ENCODE data around the gene RIPOR3. TPM values are rescaled to one million over a fixed set of nuclear protein-coding genes. Genes with fewer than 3 reads are reported as not detected.

The RIPOR3 gene
- polyA plus RNA-seq, 1 of the 3 experiments (the other 2 are of a cell fraction) = 1.2 TPM

GRCh38 chr20:50561379-50562078 lies 129.8 kb downstream of the RIPOR3 start:
- Histone ChIP-seq H3K9me3 (no peaks in the 10 kb centered on the region), H3K79me2 (ENCODE audit: insufficient read depth) (peaks cover 65% of the 10 kb centered on the region), H3K4me2 (peak overlapping the region; percentile 69), H3F3A (replicated peaks; ENCODE audit: insufficient read depth) (peaks cover 24% of the 10 kb centered on the region), H3K4me1 (ENCODE audit: control insufficient read depth in 1 of 2, insufficient read depth in 2 of 2, low read depth in 1 of 2, low read length in 1 of 2) (peaks cover 23 to 29% of the 10 kb centered on the region in 2 experiments; a peak in 3 of 4 replicates), H2AFZ (ENCODE audit: low read depth) (no peak overlapping the region), H3K9me2 (no peaks in the 10 kb centered on the region), H4K20me1 (ENCODE audit: insufficient read depth) (no peaks in the 10 kb centered on the region), H3K27ac (ENCODE audit: low read depth in 2 of 2, low read length in 1 of 2) (peak overlapping the region; percentile 62 to 95), H3K4me3 (ENCODE audit: low read depth in 2 of 2, low read length in 1 of 2) (peak overlapping the region in 1 of 2 experiments; percentile 19; a peak in 1 of 4 replicates), H3K27me3 (ENCODE audit: insufficient read depth) (no peaks in the 10 kb centered on the region), H3K9ac (peak overlapping the region; percentile 39; the same call in 1 of the 2 replicates), H3K36me3 (replicated peaks in 1 of 2; ENCODE audit: control insufficient read depth in 1 of 2, insufficient read depth in 2 of 2, low read length in 1 of 2) (peaks cover 22 to 26% of the 10 kb centered on the region in 2 experiments)
- ChIA-PET CTCF (interaction anchor here (0.6 to 3.9 kb wide), 6 partner anchors 14 to 582 kb away, joined by 3 to 21 read pairs (median 3); no protein-coding TSS in a partner anchor), POLR2A (no interaction called here)
- DNase-seq = no peak
- WGBS (ENCODE audit: low lambda C conversion rate) = 33% methylated on average over 17 of the region's 17 CpGs
- TF ChIP-seq RCOR1 (IDR thresholded peaks at IDR 0.05; ENCODE audit: low read length) (no peak), MAX (IDR thresholded peaks at IDR 0.05; ENCODE audit: low read depth) (peak; percentile 83), JUND (IDR thresholded peaks at IDR 0.05) (peak; percentile 98), NFIC (IDR thresholded peaks at IDR 0.05; ENCODE audit: borderline replicate concordance) (0 out of 2 replicates have a peak, but pooled peaks have one; percentile 31), FOXJ3 (CRISPR knock-in tag; IDR thresholded peaks at IDR 0.05) (no peak), ELF1 (IDR thresholded peaks at IDR 0.05) (0 out of 2 replicates have a peak, but pooled peaks have one; percentile 29), FOSL2 (IDR thresholded peaks at IDR 0.05; ENCODE audit: borderline replicate concordance, low read depth) (peak; percentile 99), RXRA (IDR thresholded peaks at IDR 0.05; ENCODE audit: borderline replicate concordance, low read depth) (peak; percentile 67; the same call in 1 of the 2 replicates), PBX3 (IDR thresholded peaks at IDR 0.05) (peak; percentile 50), POLR2AphosphoS5 (IDR thresholded peaks at IDR 0.05; ENCODE audit: low read depth, low read length) (peak; percentile 61; the same call in 1 of the 2 replicates), EZH2phosphoT487 (IDR thresholded peaks at IDR 0.05; ENCODE audit: borderline replicate concordance, low read depth) (no peak), SIN3A (IDR thresholded peaks at IDR 0.05; ENCODE audit: borderline replicate concordance, low read depth, low read length) (peak; percentile 34; the same call in 1 of the 2 replicates), CHD2 (IDR thresholded peaks at IDR 0.05; ENCODE audit: low read length, partially characterized antibody) (no peak), GATA2 (CRISPR knock-in tag; IDR thresholded peaks at IDR 0.05) (no peak), TCF12 (IDR thresholded peaks at IDR 0.05) (peak; percentile 83), CTCF (IDR thresholded peaks at IDR 0.05) (no peak), MXI1 (IDR thresholded peaks at IDR 0.05; ENCODE audit: low read depth, low read length) (no peak), TEAD4 (IDR thresholded peaks at IDR 0.05; ENCODE audit: borderline replicate concordance, insufficient read depth) (peak; percentile 47; the same call in 1 of the 2 replicates), YY1 (IDR thresholded peaks at IDR 0.05; ENCODE audit: low read depth) (peak; percentile 41; the same call in 1 of the 2 replicates), FOXM1 (IDR thresholded peaks at IDR 0.05; ENCODE audit: low read depth) (no peak), USF1 (IDR thresholded peaks at IDR 0.05; ENCODE audit: borderline replicate concordance, low read depth) (0 out of 2 replicates have a peak, but pooled peaks have one; percentile 3), EP300 (IDR thresholded peaks at IDR 0.05; ENCODE audit: borderline replicate concordance in 1 of 2, low read depth in 1 of 2, low read length in 1 of 2) (peak in 1 of 2 experiments; percentile 63; a peak in 1 of 4 replicates), NRF1 (IDR thresholded peaks at IDR 0.05; ENCODE audit: low read depth, low read length) (no peak), GABPA (IDR thresholded peaks at IDR 0.05; ENCODE audit: low read depth) (no peak)
- TF ChIP-seq, protein P1, sequence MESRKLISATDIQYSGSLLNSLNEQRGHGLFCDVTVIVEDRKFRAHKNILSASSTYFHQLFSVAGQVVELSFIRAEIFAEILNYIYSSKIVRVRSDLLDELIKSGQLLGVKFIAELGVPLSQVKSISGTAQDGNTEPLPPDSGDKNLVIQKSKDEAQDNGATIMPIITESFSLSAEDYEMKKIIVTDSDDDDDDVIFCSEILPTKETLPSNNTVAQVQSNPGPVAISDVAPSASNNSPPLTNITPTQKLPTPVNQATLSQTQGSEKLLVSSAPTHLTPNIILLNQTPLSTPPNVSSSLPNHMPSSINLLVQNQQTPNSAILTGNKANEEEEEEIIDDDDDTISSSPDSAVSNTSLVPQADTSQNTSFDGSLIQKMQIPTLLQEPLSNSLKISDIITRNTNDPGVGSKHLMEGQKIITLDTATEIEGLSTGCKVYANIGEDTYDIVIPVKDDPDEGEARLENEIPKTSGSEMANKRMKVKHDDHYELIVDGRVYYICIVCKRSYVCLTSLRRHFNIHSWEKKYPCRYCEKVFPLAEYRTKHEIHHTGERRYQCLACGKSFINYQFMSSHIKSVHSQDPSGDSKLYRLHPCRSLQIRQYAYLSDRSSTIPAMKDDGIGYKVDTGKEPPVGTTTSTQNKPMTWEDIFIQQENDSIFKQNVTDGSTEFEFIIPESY (IDR thresholded peaks at IDR 0.05; ENCODE audit: borderline replicate concordance, low read depth) = no peak
- TF ChIP-seq, protein P2, sequence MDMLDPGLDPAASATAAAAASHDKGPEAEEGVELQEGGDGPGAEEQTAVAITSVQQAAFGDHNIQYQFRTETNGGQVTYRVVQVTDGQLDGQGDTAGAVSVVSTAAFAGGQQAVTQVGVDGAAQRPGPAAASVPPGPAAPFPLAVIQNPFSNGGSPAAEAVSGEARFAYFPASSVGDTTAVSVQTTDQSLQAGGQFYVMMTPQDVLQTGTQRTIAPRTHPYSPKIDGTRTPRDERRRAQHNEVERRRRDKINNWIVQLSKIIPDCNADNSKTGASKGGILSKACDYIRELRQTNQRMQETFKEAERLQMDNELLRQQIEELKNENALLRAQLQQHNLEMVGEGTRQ (IDR thresholded peaks at IDR 0.05; ENCODE audit: borderline replicate concordance, low read depth, low read length) = no peak

All from SK-N-SH (cell line).